HG03108 (cell line): ENCODE measurements around the gene PTGES3L.
"Not testable (repeated sequence)": the region's sequence is repeated elsewhere in the genome, so short reads cannot be mapped to it uniquely, and the experiment has no call there.

ENCODE experiments used
- ATAC-seq: cut with Tn5 transposase; IDR thresholded peaks from one replicate; pipeline ENCODE4 v1.9.1; 2021; ENCODE audit warnings: moderate library complexity; ENCODE audit not compliant: unreplicated experiment

PTGES3L gene

DNA sequence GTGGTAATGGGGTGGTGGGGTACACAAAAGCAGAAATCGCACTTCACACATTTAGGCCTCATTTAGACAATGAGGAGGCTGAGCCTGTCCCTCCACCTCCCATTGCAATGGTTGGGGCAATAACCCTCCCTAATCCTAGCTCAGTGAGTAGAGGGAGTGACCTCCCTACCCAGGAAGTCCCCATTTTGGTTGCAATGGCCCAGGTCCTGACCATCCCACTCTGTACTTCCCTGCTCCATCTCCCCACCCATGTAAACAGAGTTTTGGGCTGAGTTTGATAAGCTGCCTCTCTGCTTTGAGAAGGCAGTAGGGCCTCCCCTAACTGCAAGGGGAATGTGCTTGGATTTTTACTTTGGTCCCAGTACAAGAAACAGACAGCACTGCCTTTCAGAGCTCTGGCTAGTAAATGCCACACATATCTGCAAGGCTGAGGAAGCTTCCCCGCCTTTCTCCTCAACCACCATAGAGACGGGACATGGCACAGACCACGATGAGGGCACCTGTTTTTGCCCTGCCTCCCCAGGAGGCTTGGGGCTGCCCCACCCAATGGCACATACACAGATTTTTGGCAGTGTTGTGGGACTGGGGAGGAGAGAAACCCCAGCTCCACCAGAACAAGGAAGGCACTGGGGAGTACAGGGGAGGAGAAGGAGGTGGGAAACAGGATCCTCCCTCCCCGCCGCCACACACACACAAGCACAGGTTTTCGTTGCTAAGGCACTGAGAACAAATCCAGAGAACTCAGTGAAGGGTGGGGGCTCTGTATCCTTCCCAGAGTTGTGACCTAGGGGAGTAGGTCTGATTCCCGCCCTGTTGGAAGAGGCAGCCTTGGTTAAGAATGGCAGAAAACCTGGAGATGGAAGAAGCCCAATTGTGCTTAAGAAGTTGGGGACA lies 35.0 kb upstream of the PTGES3L start:
- no peak for ATAC-seq

DNA sequence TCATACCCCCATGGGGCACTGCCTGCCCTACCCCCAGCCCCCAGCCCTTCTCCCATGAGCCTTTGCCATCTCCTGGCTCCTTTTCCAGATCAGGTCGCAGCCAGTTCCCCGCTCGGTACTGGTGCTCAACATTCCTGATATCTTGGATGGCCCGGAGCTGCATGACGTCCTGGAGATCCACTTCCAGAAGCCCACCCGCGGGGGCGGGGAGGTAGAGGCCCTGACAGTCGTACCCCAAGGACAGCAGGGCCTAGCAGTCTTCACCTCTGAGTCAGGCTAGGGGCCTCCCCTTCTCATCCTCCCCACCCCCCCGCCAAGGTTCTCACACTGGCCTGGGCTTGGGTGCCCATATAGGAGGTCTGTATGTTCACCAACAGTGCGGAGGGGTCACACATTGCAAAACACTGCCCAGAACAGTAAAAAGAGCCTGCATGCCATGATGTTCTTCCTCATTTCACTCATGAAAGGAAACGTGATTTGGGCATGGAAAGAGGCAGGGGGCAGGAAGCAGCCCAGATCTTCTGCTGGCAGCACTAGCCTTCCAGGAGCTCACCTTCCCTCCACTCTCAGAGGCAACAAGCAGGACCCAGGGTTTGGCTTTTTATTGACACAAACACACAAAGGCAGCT lies 34.3 kb upstream of the PTGES3L start:
- no peak for ATAC-seq

GRCh38 chr17:43013296-43013695 lies 33.4 kb upstream of the PTGES3L start:
- ATAC-seq = no peak

GRCh38 chr17:43011728-43012472 lies 32.0 kb upstream of the PTGES3L start:
- ATAC-seq = no peak

GRCh38 chr17:43010667-43011308 lies 30.9 kb upstream of the PTGES3L start:
- ATAC-seq = no peak

- peak; percentile 81 for ATAC-seq
These were observed 27.0 kb upstream of the PTGES3L start, which contains the start of gene IFI35 for GRCh38 chr17:43006639-43007551. Gene IFI35 (plus strand): TSS chr17:43006784. CDS start chr17:43006948, 164 bp downstream.

GRCh38 chr17:43003542-43004172 lies 23.8 kb upstream of the PTGES3L start:
- no peak for ATAC-seq

GRCh38 chr17:43000894-43001293 lies 21.0 kb upstream of the PTGES3L start:
- not testable (repeated sequence) for ATAC-seq

- ATAC-seq = no peak
These were observed 19.2 kb upstream of the PTGES3L start for GRCh38 chr17:42999003-42999525.

DNA sequence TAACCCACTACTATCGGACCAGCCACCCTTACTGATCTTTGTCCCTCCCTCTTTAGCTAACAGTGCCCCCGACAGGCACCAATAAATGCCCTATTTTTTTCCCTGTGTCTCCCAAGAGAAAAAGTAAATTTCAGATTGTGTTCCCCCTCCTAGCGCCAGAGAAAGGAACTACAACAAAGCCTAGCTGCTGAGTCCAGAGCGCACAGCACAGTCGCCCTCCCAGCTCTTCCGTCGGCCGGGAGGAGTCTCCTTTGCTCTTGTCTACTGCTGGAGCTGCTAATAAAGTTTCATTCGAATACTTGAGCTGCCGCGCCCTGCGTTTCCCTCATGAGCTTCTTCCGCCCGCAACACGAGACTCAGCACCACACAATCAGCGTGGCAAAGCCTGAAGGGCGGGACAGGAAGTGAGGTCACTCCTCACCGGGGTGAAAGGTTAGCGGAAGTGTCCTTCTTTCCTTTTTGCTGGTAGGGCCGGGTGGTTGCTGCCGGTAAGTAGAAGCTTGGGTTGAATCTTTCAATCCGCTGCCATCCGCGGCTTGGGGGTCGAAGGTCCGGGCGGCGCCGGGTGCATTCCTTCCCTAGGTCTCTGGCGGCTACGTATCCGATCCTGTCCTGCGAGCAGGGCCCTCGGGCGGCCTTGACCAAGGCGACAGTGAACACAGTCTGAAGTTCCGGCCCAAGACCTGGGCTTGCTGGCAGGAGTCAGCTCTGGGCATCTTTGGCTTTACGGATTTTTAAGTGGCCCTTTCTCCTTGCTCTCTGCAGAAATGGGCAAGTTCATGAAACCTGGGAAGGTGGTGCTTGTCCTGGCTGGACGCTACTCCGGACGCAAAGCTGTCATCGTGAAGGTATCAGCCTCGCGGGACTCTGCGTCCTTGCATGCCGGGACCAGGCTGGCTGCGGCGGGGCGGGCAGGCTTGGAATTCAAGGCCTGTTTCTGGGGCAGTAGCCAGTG lies 18.4 kb upstream of the PTGES3L start, which contains the start of gene RPL27:
TSS of gene RPL27 (plus strand) at position 436 of the 955 bp plus-strand sequence. CDS start at position 768, 332 bp downstream.
- peak; percentile 92 for ATAC-seq

GRCh38 chr17:42997390-42997983 lies 17.6 kb upstream of the PTGES3L start:
- ATAC-seq = no peak

GRCh38 chr17:42993913-42994312 lies 14.0 kb upstream of the PTGES3L start:
- not testable (repeated sequence) for ATAC-seq

DNA sequence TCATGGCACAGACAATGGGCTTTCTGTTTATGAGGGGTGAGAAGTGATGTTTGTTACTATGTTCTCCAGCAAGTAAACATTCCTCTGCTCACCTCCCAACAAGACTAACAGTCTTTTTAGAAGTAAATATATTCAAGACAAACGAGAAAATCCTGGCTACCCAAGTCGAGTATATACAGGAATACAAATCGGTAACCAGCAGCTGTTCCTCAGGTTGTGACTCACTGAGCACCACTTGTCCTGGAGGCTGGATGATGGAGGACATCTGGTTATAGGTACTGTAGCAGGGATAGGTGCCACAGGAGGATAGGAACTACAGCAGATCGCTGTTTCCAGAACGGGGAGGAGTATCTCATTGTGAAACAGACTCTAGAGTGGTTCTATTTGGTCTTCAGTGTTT lies 13.0 kb upstream of the PTGES3L start:
- no peak for ATAC-seq

DNA sequence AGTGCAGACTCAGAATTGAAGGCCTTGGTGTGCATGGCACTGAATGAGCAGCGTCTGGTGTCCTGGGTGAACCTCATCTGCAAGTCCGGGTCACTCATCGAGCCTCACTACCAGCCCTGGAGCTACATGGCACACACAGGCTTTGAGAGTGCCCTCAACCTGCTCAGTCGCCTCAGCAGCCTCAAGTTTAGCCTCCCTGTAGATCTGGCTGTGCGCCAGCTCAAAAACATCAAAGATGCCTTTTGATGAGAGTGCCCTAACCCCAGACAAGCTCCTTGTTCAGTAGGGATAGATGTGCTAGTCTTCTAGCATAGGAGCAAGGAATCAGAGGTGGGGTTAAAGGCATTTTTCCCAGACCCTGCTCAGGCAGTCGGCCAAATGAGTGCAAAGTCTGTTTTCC lies 11.6 kb upstream of the PTGES3L start:
- ATAC-seq = no peak

GRCh38 chr17:42989726-42990652 lies 10.1 kb upstream of the PTGES3L start:
- ATAC-seq = no peak

GRCh38 chr17:42989141-42989540 lies 9.3 kb upstream of the PTGES3L start:
- ATAC-seq = no peak
